DND-41 (cell line): ENCODE results near the gene TMEM254.

ENCODE experiments used
- CTCF ChIP-seq: IDR thresholded peaks from 2 replicates; pipeline ENCODE4 v1.5.1; 2012; ENCODE audit warnings: borderline replicate concordance, low read length, moderate library complexity, mild to moderate bottlenecking; ENCODE audit not compliant: poor library complexity, severe bottlenecking; ENCODE audit errors: extremely low read depth
- EZH2 ChIP-seq: IDR thresholded peaks from 3 replicates; pipeline ENCODE4 v1.6.1; 2012; ENCODE audit warnings: borderline replicate concordance, low read depth, mild to moderate bottlenecking, moderate library complexity, low read length, inconsistent platforms; ENCODE audit not compliant: severe bottlenecking

- no peak for TF ChIP-seq CTCF
- no peak for TF ChIP-seq EZH2
Observed at GRCh38 chr10:80137031-80137862, 58.8 kb downstream of the TMEM254 start.
